H9 (cell line): ENCODE data around the gene NACC1. TPM values are rescaled to one million over a fixed set of nuclear protein-coding genes. Genes with fewer than 3 reads are reported as not detected.
A peak's percentile ranks its signal among the peaks of the same experiment; 100 is the strongest.

Source experiments
- DNase-seq: peaks from one replicate; pipeline ENCODE4 v3.0.0-alpha.2; 2017
- H2AFZ ChIP-seq: one replicate; pipeline ENCODE4 v1.6.1; 2013; ENCODE audit warnings: mild to moderate bottlenecking, low read length, control low read depth, moderate library complexity
- H2AK5ac ChIP-seq: 2 replicates; pipeline ENCODE4 v1.6.1; 2013; ENCODE audit warnings: low read length, control low read depth, mixed read lengths; ENCODE audit not compliant: insufficient read length
- H2BK120ac ChIP-seq: one replicate; pipeline ENCODE4 v1.6.1; 2013; ENCODE audit warnings: low read depth, mild to moderate bottlenecking, low read length, control low read depth, inconsistent platforms; ENCODE audit not compliant: poor library complexity, severe bottlenecking
- H2BK12ac ChIP-seq: 2 replicates; pipeline ENCODE4 v1.6.1; 2013; ENCODE audit warnings: low read length, control low read depth, mixed read lengths, low read depth; ENCODE audit not compliant: insufficient read length
- H2BK15ac ChIP-seq: 2 replicates; pipeline ENCODE4 v1.6.1; 2013; ENCODE audit warnings: low read depth, low read length, control low read depth
- H2BK20ac ChIP-seq: one replicate; pipeline ENCODE4 v1.6.1; 2013; ENCODE audit warnings: low read depth, mild to moderate bottlenecking, low read length, control low read depth, inconsistent platforms; ENCODE audit not compliant: poor library complexity, severe bottlenecking
- H2BK5ac ChIP-seq: 2 replicates; pipeline ENCODE4 v1.6.1; 2013; ENCODE audit warnings: low read length, control low read depth, mixed read lengths; ENCODE audit not compliant: insufficient read length
- H3K14ac ChIP-seq: 2 replicates; pipeline ENCODE4 v1.6.1; 2013; ENCODE audit warnings: low read length, control low read depth; ENCODE audit not compliant: insufficient read depth
- H3K18ac ChIP-seq: 2 replicates; pipeline ENCODE4 v1.6.1; 2013; ENCODE audit warnings: low read depth, mild to moderate bottlenecking, mixed read lengths, low read length, control low read depth; ENCODE audit not compliant: insufficient read length
- H3K23ac ChIP-seq: 2 replicates; pipeline ENCODE4 v1.6.1; 2013; ENCODE audit warnings: low read length, control low read depth, mixed read lengths, low read depth; ENCODE audit not compliant: insufficient read length
- H3K23me2 ChIP-seq: 2 replicates; pipeline ENCODE4 v1.6.1; 2013; ENCODE audit warnings: low read depth, mild to moderate bottlenecking, mixed read lengths, low read length, control low read depth; ENCODE audit not compliant: insufficient read length, poor library complexity, severe bottlenecking
- H3K27ac ChIP-seq: 2 replicates; pipeline ENCODE4 v1.5.1; 2013; ENCODE audit warnings: low read length, control low read depth, mixed read lengths, low read depth; ENCODE audit not compliant: insufficient read length
- H3K27me3 ChIP-seq: 2 replicates; pipeline ENCODE4 v1.6.1; 2013; ENCODE audit warnings: low read length, control low read depth, inconsistent platforms; ENCODE audit not compliant: insufficient read depth
- H3K4ac ChIP-seq: 2 replicates; pipeline ENCODE4 v1.6.1; 2013; ENCODE audit warnings: low read depth, mild to moderate bottlenecking, control low read depth, inconsistent platforms, low read length, moderate library complexity
- H3K4me1 ChIP-seq: 2 replicates; pipeline ENCODE4 v1.6.1; 2013; ENCODE audit warnings: low read length, control low read depth, inconsistent platforms; ENCODE audit not compliant: insufficient read depth
- H3K4me2 ChIP-seq: 2 replicates; pipeline ENCODE4 v1.6.1; 2013; ENCODE audit warnings: low read length, control low read depth, mixed read lengths; ENCODE audit not compliant: insufficient read length, insufficient read depth
- H3K56ac ChIP-seq: 2 replicates; pipeline ENCODE4 v1.6.1; 2013; ENCODE audit warnings: low read depth, mild to moderate bottlenecking, mixed read lengths, low read length, control low read depth; ENCODE audit not compliant: insufficient read length
- H3K79me1 ChIP-seq: 2 replicates; pipeline ENCODE4 v1.6.1; 2013; ENCODE audit warnings: low read depth, mild to moderate bottlenecking, moderate library complexity, low read length, control low read depth, inconsistent platforms; ENCODE audit not compliant: insufficient read depth, poor library complexity, severe bottlenecking
- H3K79me2 ChIP-seq: 2 replicates; pipeline ENCODE4 v1.6.1; 2013; ENCODE audit warnings: low read length, control low read depth, inconsistent platforms; ENCODE audit not compliant: insufficient read depth
- H3K9ac ChIP-seq: 2 replicates; pipeline ENCODE4 v1.6.1; 2013; ENCODE audit warnings: low read length, control low read depth, mixed read lengths; ENCODE audit not compliant: insufficient read length; ENCODE audit errors: extremely low read depth
- H3K9me3 ChIP-seq: one replicate; pipeline ENCODE4 v1.6.1; 2013; ENCODE audit warnings: low read depth, low read length, inconsistent platforms; ENCODE audit not compliant: control insufficient read depth
- H3T11ph ChIP-seq: one replicate; pipeline ENCODE4 v1.6.1; 2013; ENCODE audit warnings: mild to moderate bottlenecking, low read length, control low read depth, inconsistent platforms
- H4K20me1 ChIP-seq: one replicate; pipeline ENCODE4 v1.6.1; 2013; ENCODE audit not compliant: control insufficient read depth, insufficient read length, insufficient read depth
- H4K5ac ChIP-seq: 2 replicates; pipeline ENCODE4 v1.6.1; 2013; ENCODE audit warnings: low read depth, mild to moderate bottlenecking, mixed read lengths, low read length, control low read depth; ENCODE audit not compliant: insufficient read length
- H4K8ac ChIP-seq: replicated peaks from 2 replicates; pipeline ENCODE4 v1.6.1; 2013; ENCODE audit warnings: low read length, control low read depth, mixed read lengths, low read depth; ENCODE audit not compliant: insufficient read length
- H4K91ac ChIP-seq: 2 replicates; pipeline ENCODE4 v1.6.1; 2013; ENCODE audit warnings: low read depth, mild to moderate bottlenecking, moderate library complexity, mixed read lengths, low read length, control low read depth; ENCODE audit not compliant: insufficient read length
- H3K27ac Mint-ChIP-seq, 3 experiments: 2 replicates in 2 of 3; 3 replicates in 1 of 3; pipeline ENCODE4 v1.8.0; 2020 to 2021; ENCODE audit warnings: mixed read lengths in 3 of 3, mild to moderate bottlenecking in 1 of 3, moderate library complexity in 1 of 3
- H3K27me3 Mint-ChIP-seq: 2 replicates; pipeline ENCODE4 v1.8.0; 2021; ENCODE audit warnings: low read depth, mild to moderate bottlenecking, moderate library complexity, mixed read lengths
- H3K36me3 Mint-ChIP-seq, 3 experiments: 2 replicates in 2 of 3; 3 replicates in 1 of 3; pipeline ENCODE4 v1.8.0; 2020 to 2021; ENCODE audit warnings: low read depth in 3 of 3, mixed read lengths in 3 of 3; ENCODE audit not compliant: insufficient read depth in 1 of 3
- H3K4me1 Mint-ChIP-seq, 2 experiments: 2 replicates each; pipeline ENCODE4 v1.8.0; 2020; ENCODE audit warnings: mixed read lengths in 2 of 2
- H3K4me3 Mint-ChIP-seq, 2 experiments: 2 replicates in 1 of 2; 3 replicates in 1 of 2; pipeline ENCODE4 v1.8.0; 2020 to 2021; ENCODE audit warnings: mild to moderate bottlenecking in 2 of 2, mixed read lengths in 2 of 2, moderate library complexity in 1 of 2
- H3K9me3 Mint-ChIP-seq, 2 experiments: 2 replicates in 1 of 2; 3 replicates in 1 of 2; pipeline ENCODE4 v1.8.0; 2020; ENCODE audit warnings: mild to moderate bottlenecking in 2 of 2, mixed read lengths in 2 of 2, moderate library complexity in 1 of 2
- WGBS: extraction: QIAGEN DNeasy Blood & Tissue Kit; methylation state at CpG from one replicate; pipeline ENCODE4 v1.1.7; 2013; ENCODE audit warnings: missing lambda C conversion rate, low lambda C conversion rate, mixed read lengths; ENCODE audit not compliant: insufficient read length; ENCODE audit errors: extremely low coverage; 5-methylcytosine and 5-hydroxymethylcytosine counted together
- total RNA-seq: library from RNA; stranded (reverse); gene quantifications from 2 replicates; pipeline ENCODE4 v1.2.1, GENCODE V29; 2021
- TF ChIP-seq, protein P1 (sequence below): fragments of 200-600 bp; sonication (generic); conservative IDR thresholded peaks from 3 replicates; pipeline ENCODE4 v1.8.0; 2021; ENCODE audit warnings: antibody characterized with exemption, mild to moderate bottlenecking

Gene NACC1
- total RNA-seq, 1 experiment from 2014 or later = 198 TPM

DNA sequence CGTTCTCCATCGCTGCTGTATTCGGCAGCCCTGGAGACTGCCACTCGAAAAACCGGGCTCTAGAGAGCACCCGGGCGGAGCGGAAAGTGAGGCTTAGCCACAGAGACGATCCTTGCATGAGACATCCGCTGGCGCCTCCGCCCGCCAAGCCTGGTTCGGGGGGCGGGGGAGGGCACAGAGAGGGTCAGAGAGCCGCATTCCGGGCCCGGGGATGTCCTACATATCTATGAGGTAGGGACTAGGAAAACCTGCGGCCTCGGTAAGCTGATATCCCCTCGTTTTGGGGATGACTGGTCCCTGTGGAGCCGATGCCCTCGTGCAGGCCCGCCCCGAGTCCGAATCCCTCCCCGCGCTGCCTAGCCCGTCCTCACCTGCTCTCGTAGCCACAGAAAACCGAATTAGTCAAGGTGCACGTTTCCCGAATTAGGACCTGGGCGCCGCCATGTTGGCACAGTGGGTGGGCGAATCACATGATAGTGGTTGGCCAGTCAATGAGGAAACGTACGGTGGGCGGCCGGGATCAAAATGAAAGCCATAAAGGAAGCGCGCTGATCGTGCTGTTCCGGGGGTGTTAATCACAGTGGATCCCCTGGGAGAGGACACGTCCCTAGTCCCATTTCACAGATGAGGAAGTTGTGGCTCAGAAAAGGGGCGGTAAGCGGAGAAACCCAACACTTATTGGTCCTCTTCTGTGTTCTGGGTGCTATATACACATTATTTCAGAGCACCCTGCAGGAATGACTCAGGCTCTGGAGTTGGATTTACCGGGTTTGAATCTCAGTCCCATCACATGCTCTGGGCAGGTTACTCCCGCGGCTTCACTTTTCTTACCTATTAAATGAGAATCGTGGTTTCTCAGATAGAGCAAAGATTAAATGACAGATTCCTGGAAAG lies 1.5 kb upstream of the NACC1 start, which contains the start of gene TRMT1:
TRMT1 (minus strand) TSS at position 459 of the 894 bp plus-strand sequence; CDS start at position 118, 341 bp downstream.
- H3K4me3 Mint-ChIP-seq = peak within 1 kb of the TSS; percentile 98 to 100
- DNase-seq = peak; percentile 92
- Histone ChIP-seq H3K18ac (peak within 1 kb of the TSS; percentile 85), H3K23ac (no peak within 1 kb of the TSS), H3K9ac (peak within 1 kb of the TSS; percentile 94), H3K4ac (no peak within 1 kb of the TSS), H3K56ac (no peak within 1 kb of the TSS), H3K14ac (peak within 1 kb of the TSS; percentile 71), H2BK120ac (no peak within 1 kb of the TSS), H3K4me2 (peak within 1 kb of the TSS; percentile 66), H3K79me2 (peaks cover 36% of the 10 kb centered on the region), H3K27me3 (no peaks in the 10 kb centered on the region), H3K23me2 (peaks cover 11% of the 10 kb centered on the region), H2AFZ (no peak within 1 kb of the TSS), H2BK15ac (no peak within 1 kb of the TSS), H3K27ac (peak within 1 kb of the TSS; percentile 52), H3K79me1 (no peaks in the 10 kb centered on the region), H3T11ph (no peak within 1 kb of the TSS), H4K91ac (peak within 1 kb of the TSS; percentile 21), H2BK12ac (no peak within 1 kb of the TSS), H4K20me1 (no peaks in the 10 kb centered on the region), H3K4me1 (peaks cover 11% of the 10 kb centered on the region; the same call in 1 of the 2 replicates), H2BK5ac (no peak within 1 kb of the TSS), H3K9me3 (no peaks in the 10 kb centered on the region), H4K5ac (peak within 1 kb of the TSS; percentile 83), H2BK20ac (no peak within 1 kb of the TSS), H4K8ac (no peak within 1 kb of the TSS), H2AK5ac (no peak within 1 kb of the TSS)
- WGBS = no CpG with 5 or more reads among the region's 51 CpGs
- H3K27me3 Mint-ChIP-seq = no peaks in the 10 kb centered on the region
- peaks cover 34 to 40% of the 10 kb centered on the region in 2 experiments for H3K4me1 Mint-ChIP-seq
- H3K9me3 Mint-ChIP-seq = peaks cover 0 to 1% of the 10 kb centered on the region in 2 experiments; a peak in 2 of 5 replicates
- TF ChIP-seq, protein P1, sequence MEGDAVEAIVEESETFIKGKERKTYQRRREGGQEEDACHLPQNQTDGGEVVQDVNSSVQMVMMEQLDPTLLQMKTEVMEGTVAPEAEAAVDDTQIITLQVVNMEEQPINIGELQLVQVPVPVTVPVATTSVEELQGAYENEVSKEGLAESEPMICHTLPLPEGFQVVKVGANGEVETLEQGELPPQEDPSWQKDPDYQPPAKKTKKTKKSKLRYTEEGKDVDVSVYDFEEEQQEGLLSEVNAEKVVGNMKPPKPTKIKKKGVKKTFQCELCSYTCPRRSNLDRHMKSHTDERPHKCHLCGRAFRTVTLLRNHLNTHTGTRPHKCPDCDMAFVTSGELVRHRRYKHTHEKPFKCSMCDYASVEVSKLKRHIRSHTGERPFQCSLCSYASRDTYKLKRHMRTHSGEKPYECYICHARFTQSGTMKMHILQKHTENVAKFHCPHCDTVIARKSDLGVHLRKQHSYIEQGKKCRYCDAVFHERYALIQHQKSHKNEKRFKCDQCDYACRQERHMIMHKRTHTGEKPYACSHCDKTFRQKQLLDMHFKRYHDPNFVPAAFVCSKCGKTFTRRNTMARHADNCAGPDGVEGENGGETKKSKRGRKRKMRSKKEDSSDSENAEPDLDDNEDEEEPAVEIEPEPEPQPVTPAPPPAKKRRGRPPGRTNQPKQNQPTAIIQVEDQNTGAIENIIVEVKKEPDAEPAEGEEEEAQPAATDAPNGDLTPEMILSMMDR = no peak
- peaks cover 9 to 49% (median 41%) of the 10 kb centered on the region in 3 experiments; a peak in 6 of 7 replicates for H3K36me3 Mint-ChIP-seq
- H3K27ac Mint-ChIP-seq = peak within 1 kb of the TSS; percentile 98 to 99 (median 99)
